GM12878 (cell line): Measurements from ENCODE around the gene MROH8.

Experiments
- CBX5 ChIP-seq: sonication (generic); IDR thresholded peaks from 2 replicates; pipeline ENCODE4 v1.6.1; 2016; ENCODE audit warnings: low read depth, moderate library complexity, mild to moderate bottlenecking, inconsistent platforms
- CTCF ChIP-seq, 3 experiments: IDR thresholded peaks in 2 of 3; conservative IDR thresholded peaks in 1 of 3; 2 replicates each; pipeline ENCODE4 v1.5.1; 2011; ENCODE audit warnings: low read depth in 3 of 3, low read length in 3 of 3, mild to moderate bottlenecking in 3 of 3, control low read depth in 2 of 3, moderate library complexity in 2 of 3, inconsistent platforms in 1 of 3, mixed read lengths in 1 of 3; ENCODE audit not compliant: control insufficient read depth in 2 of 3, insufficient read depth in 1 of 3; ENCODE audit errors: extremely low read depth in 1 of 3
- FOXM1 ChIP-seq: IDR thresholded peaks from 2 replicates; pipeline ENCODE4 v1.6.1; 2012; ENCODE audit warnings: low read depth, mild to moderate bottlenecking, inconsistent platforms, low read length, moderate library complexity
- MYC ChIP-seq: IDR thresholded peaks from 2 replicates; pipeline ENCODE4 v1.6.1; 2011; ENCODE audit warnings: mild to moderate bottlenecking, low read length, moderate library complexity, inconsistent platforms; ENCODE audit not compliant: insufficient read depth, insufficient replicate concordance, insufficient read length, severe bottlenecking
- NFYA ChIP-seq: IDR thresholded peaks from 2 replicates; pipeline ENCODE4 v1.6.1; 2011; ENCODE audit warnings: low read depth, mild to moderate bottlenecking, low read length, improper control_type of control experiment, borderline replicate concordance
- POLR2A ChIP-seq: IDR thresholded peaks from 2 replicates; pipeline ENCODE4 v1.6.1; 2011; ENCODE audit warnings: low read depth, mild to moderate bottlenecking, low read length
- RBBP5 ChIP-seq: fragments of 200-600 bp; sonication (generic); conservative IDR thresholded peaks from 2 replicates; pipeline ENCODE4 v1.6.1; 2016
- TCF7 ChIP-seq: IDR thresholded peaks from 2 replicates; pipeline ENCODE4 v1.6.1; 2014; ENCODE audit warnings: antibody characterized with exemption, borderline replicate concordance
- YY1 ChIP-seq: IDR thresholded peaks from 2 replicates; pipeline ENCODE4 v1.6.1; 2011; ENCODE audit warnings: low read depth, mild to moderate bottlenecking, low read length

GRCh38 chr20:37201827-37202162 lies 22.4 kb upstream of the MROH8 start:
- TF ChIP-seq MYC (no peak), POLR2A (no peak), FOXM1 (no peak), CTCF (IDR thresholded peaks at IDR 0.05 in 2 of 3, conservative IDR thresholded peaks at IDR 0.05 in 1 of 3; ENCODE audit: control insufficient read depth in 2 of 3, extremely low read depth in 1 of 3, insufficient read depth in 1 of 3, low read depth in 3 of 3, low read length in 3 of 3) (no peak), NFYA (no peak), CBX5 (no peak), RBBP5 (no peak), YY1 (no peak), TCF7 (no peak)
